DMS79 treated with DMSO at 0.1 percent for 48 hours (cell line): ENCODE results near the gene DNAJC21.
A peak's percentile ranks its signal among the peaks of the same experiment; 100 is the strongest.
"Not testable (repeated sequence)": the region's sequence is repeated elsewhere in the genome, so short reads cannot be mapped to it uniquely, and the experiment has no call there.

Experiments used
- DNase-seq: peaks from one replicate; lab custom pipeline; 2025; lab: John Stamatoyannopoulos, UW

The DNAJC21 gene

DNA sequence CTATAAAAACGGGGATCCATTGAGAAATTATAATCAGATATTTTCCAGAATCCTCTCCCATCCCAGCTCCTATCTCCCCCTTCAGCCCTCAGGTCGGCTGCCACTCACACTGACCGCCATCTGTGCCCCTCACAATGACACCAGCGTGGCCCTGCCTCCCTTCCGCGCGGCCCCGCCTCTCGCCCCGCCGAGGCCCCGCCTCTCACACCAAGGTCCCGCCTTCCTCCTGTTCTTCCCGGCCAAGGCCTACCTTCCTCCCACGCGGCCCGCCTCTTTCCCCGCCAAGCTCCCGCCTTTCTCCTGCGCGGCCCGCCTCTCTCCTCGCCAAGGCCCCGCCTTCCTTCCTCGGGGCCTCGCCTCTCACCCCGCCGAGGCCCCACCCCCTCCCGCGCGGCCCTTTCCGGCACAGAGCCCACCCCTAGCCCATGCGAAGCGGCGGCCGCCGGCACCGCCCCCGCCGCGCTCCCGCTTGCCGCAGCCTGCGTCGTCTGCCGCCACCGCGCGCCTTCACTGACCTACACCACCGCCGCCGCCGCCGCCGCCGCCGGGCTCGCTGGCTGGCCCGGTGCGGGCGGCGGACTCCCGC is at the start of gene DNAJC21:
Gene DNAJC21, plus strand, starts transcription at position 426 of the 586 bp plus-strand sequence. CDS start 261 bp downstream, outside the sequence.
- peak; percentile 95 for DNase-seq

GRCh38 chr5:34881246-34881645 is 48.1 kb upstream of the DNAJC21 start:
- no peak for DNase-seq

DNA sequence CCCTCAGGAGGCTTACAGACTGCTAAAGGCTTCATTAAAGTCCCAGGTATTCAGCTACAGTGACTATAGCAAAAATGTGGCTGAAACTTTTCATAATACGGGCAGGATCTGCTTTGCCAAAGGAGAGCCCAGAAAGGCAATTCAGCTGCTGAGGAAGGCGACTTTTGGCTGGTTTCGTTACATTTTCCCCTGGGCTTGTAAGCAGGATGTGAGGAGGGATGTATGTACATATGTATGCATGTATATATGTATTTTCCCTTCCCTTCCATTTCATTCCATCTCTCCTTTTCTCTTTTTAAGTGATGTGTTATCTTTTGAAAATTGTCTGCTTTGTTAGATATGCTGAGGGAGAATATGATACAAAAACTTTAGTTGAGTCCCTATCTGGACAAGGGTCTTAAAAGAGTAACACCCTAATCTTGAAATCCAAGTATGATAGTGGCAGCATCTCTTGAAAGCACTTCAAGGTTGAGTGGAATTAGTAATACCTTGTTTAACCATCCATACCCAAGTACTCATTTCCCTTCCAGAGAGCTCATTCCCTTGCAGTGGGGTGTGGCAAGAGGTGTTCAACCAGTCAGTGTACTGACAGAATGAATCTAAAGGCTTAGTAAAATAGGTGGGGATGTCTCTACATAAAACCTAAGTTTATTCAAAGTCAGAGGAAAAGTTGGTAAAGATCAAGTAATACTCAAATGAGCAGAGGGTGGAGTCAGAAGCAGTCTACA is 42.8 kb upstream of the DNAJC21 start:
- peak; percentile 19 for DNase-seq

DNA sequence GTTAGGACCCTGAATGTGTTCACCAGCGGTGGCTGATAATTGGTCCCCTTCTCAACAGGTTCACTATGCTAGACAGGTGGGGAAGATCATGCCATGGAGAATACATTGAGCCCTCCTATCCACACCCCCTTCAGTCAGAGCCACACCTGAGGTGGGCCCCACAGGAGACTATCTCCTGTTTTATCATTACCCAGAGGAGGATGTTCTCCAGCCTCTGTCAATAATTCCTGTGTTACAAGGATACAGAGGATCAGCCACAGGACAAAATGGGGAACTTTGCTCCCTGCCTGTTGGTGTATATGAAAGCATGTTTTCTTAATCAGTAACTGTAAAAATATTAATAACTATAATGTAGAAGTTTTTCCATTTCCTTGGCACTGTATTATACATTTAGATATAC is 40.0 kb upstream of the DNAJC21 start:
- DNase-seq: no peak

- no peak for DNase-seq
Measured at GRCh38 chr5:34891981-34892380, 37.4 kb upstream of the DNAJC21 start.

GRCh38 chr5:34892414-34892813 is 36.9 kb upstream of the DNAJC21 start:
- DNase-seq: no peak

- DNase-seq: no peak
Measured at GRCh38 chr5:34894716-34895115, 34.6 kb upstream of the DNAJC21 start.

DNA sequence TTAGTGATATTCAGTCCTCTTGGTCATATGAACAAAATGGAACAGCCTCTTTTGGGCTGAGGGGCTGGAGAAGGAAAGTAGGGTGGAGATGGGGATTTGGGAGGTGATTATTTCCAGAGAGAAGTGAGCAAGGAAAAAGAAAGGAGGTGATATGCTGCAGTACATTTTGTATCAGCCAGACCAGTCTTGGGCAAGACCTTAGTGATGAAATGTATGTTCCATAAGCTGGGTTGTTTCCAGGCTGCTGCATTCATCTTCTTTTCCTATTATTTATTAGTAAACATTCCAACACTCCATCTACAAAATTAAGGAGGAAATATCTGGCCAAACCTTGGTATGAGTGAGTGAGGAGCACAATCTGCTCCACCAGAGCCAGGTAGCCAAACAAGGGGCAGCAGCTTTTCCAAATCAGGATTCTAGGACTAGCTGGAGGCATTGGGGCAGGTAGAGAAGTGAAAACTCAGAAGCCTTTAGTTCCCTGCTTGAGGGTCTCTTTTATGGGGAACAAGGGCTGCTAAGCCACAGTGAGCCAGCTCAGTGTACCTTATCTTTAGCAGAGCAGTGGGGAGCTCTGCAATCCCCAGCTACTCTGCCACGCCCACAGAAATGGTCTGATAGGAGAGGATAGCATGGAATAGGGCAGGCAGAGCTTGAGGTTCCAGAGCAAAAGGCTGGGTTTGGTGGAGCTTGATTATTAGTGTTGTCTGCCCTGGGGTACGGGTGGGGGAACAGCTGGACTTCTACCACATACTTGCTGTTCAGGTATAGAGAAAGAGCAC is 33.5 kb upstream of the DNAJC21 start:
- DNase-seq: no peak

DNA sequence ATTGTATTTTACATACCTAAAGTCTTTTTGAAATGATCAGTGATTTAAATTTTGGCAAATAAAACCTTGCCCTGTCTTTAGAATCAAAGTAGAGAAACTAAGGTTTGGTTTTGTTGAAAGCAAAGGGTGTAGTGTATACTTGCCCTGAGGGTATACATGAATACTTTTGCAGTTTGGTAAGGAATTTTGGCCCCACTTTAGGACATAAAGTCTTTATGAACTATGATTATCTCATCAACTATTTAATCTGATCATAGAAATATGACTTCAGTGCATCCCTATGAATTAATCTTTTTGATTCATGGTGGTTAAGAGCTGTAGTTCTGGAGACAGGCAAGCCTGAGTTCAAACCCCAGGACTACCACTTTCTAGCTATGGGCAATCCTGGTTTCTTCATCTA is 31.7 kb upstream of the DNAJC21 start:
- no peak for DNase-seq

DNA sequence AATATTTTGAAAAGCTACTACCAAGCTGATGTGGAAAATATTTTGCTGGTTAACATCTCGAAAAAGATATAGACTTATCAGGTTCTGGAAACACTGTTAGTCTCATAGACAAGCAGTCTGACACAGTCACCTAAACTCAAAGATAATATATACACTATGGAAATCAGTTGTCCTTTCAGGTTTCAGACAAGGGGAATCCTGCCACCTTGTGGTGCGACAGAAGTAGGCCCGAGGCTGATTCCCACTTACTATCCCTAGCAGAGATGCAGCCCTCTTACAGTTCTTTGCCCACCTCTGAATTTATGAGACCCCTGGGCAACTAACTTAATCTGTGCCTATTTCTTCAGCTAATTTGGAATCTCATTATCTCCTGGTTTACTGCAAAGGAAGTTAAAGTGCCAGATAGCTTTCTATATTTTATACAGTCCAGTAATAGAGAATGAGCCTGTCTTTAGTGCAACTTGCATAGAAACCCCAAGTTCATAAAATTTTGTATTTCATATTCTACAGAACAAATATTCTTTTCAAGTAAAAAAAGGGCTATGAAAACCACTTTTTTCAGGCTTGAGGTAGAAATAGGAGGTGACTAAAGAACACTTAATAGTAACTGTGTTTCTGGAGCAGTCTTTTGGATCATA is 31.0 kb upstream of the DNAJC21 start:
- DNase-seq: peak; percentile 43

DNA sequence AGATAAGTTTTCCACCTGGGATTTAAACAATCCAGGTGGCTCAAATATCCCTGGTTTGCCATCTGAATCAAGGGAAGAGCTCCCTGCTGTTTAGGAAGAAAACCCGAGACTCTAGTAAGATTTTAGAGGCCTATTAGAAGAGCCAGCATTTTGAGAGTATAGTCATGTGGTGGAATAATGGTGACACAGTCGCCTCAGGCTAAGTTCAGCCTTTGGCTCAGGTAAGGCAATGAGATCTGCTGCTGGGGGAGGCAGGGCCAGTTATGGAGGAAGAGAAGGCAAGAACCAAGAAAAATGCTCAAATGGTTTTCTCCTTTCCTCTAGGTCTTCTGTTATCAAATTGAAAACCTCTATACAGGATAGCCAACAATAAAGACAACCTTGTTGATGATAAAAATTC is 30.3 kb upstream of the DNAJC21 start:
- peak; percentile 42 for DNase-seq

GRCh38 chr5:34900652-34901051 is 28.7 kb upstream of the DNAJC21 start:
- peak; percentile 93 for DNase-seq

- DNase-seq: no peak
Measured at GRCh38 chr5:34903260-34903659, 26.1 kb upstream of the DNAJC21 start.

- no peak for DNase-seq
Measured at GRCh38 chr5:34905564-34905963, 23.8 kb upstream of the DNAJC21 start.

DNA sequence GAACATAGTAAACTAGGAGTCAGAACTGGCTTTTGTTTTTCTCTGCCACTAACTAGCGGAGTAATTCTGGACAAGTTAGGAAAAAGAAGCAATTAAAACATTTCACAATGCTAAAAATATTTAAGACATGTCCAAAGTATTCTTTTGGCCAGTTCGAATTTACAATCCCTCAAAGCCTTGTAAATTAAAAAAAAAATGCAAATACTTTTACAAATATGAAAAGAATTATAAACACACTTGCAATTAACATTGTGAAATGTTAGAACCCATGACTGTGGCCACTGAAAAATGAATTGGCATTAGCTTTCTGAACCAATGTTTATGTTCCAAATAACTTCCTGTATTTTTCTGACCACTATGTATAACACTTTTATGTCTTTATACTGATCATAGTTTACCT is 16.3 kb upstream of the DNAJC21 start:
- no peak for DNase-seq

DNA sequence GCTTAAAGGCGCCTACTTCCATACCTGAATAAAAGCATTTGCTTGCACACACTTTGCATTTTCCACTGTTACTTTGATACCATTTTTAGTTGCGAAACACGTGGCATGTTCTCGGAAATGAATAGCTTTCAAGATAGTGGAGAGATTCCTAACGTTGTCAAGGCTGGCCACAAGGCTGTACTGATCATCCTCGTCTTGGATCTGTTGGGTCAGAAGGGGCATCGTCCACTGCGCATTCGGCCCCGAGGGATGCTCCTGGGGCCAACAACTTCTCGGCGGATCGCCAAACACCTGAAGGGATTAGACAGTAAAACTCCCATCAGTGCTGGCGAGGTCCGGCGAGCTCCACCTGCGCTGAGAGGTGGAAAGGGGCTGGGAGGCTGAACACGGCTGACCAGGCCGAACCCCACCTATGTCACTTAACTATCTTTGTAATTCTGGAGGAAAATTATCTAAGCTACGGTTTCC is 14.7 kb upstream of the DNAJC21 start:
- DNase-seq: no peak

- peak; percentile 88 for DNase-seq
Measured at GRCh38 chr5:34915139-34915855, 14.1 kb upstream of the DNAJC21 start, which contains the start of the genes BRIX1 and RAD1. TSS of gene BRIX1 (plus strand) at chr5:34915711. CDS start at chr5:34915739, 28 bp downstream. TSS of gene RAD1 (minus strand) at chr5:34915504. CDS start at chr5:34914892, 612 bp downstream.

DNA sequence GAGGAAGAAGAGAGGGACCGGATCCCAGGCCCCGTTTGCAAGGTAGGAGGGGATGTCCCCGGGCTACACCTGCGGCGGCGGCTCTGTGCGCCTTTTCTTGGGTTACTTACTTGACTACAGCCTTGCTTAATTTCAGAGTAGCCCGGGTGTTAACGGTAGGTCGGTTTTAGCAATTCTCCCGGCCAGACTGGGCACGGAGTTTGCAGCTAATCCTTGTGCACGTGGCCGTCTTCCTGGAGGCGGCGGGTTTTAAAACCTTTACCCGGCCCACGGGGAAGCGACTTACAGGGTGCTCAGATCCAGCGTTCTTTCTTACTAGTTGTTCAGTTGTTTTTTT is 13.5 kb upstream of the DNAJC21 start:
- DNase-seq: no peak

- no peak for DNase-seq
Measured at GRCh38 chr5:34916518-34916917, 12.8 kb upstream of the DNAJC21 start.

- DNase-seq: no peak
Measured at GRCh38 chr5:34918025-34918424, 11.3 kb upstream of the DNAJC21 start.

DNA sequence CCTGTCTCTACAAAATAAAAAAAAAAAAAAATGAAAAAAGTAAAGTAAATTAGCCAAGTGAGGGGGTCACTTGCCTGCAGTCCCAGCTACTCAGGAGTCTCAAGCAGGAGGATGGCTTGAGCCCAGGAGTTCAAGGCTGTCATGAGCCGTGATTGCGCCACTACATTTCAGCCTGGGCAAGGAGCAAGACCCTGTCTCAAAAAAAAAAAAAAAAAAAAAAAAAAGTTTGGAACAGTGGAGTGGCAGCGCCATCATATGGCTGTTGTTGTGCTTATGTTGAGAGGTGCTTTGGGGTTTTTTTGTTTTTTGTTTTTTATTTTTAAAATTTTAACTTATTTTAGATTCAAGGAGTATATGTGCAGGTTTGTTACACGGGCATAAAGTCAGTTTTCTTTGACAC is 10.3 kb upstream of the DNAJC21 start:
- DNase-seq: no peak

DNA sequence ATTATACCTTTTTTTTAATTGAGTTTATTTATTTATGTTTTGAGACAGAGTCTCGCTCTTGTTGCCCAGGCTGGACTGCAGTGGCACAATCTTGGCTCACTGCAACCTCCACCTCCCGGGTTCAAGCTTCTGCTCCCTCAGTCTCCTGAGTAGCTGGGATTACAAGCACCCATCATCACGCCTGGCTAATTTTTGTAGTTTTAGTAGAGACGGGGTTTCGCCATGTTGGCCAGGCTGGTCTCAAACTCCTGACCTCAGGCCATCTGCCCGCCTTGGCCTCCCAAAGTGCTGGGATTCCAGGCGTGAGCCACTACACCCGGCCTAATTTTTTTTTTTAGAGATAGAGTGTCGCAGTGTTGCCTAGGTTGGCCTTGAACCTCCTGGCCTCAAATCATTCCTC is 6.1 kb upstream of the DNAJC21 start:
- DNase-seq: not testable (repeated sequence)
